Activated naive CD8-positive, alpha-beta T cell treated with anti-CD3 and anti-CD28 coated beads for 36 hours (primary cell): ENCODE data around the gene MACROD2. TPM values are rescaled to one million over a fixed set of nuclear protein-coding genes. Genes with fewer than 3 reads are reported as not detected.
"Not testable (repeated sequence)": the region's sequence is repeated elsewhere in the genome, so short reads cannot be mapped to it uniquely, and the experiment has no call there.

Source experiments
- DNase-seq: peaks from one replicate; pipeline ENCODE4 v3.0.0; 2021
- H3K27ac Mint-ChIP-seq: one replicate; pipeline ENCODE4 v1.8.0; 2022; ENCODE audit warnings: mild to moderate bottlenecking, moderate library complexity, mixed read lengths
- H3K27me3 Mint-ChIP-seq: one replicate; pipeline ENCODE4 v1.8.0; 2022; ENCODE audit warnings: mild to moderate bottlenecking, mixed read lengths
- H3K36me3 Mint-ChIP-seq: one replicate; pipeline ENCODE4 v1.8.0; 2021; ENCODE audit warnings: mild to moderate bottlenecking, mixed read lengths
- H3K4me1 Mint-ChIP-seq: one replicate; pipeline ENCODE4 v1.8.0; 2021; ENCODE audit warnings: mixed read lengths
- H3K4me3 Mint-ChIP-seq: one replicate; pipeline ENCODE4 v1.8.0; 2022; ENCODE audit warnings: mild to moderate bottlenecking, moderate library complexity, mixed read lengths
- H3K9me3 Mint-ChIP-seq: one replicate; pipeline ENCODE4 v1.8.0; 2022; ENCODE audit warnings: mixed read lengths
- total RNA-seq, 2 experiments: library from RNA; stranded (reverse); gene quantifications; one replicate each; pipeline ENCODE4 v1.2.3, GENCODE V29; 2021

MACROD2 gene
- total RNA-seq, 2 experiments from 2014 or later, result 0.12 to 0.14 TPM

- Mint-ChIP-seq H3K4me3 (no peak overlapping the region), H3K4me1 (no peaks in the 10 kb centered on the region), H3K9me3 (peaks cover 2% of the 10 kb centered on the region), H3K27ac (no peak overlapping the region), H3K27me3 (no peaks in the 10 kb centered on the region), H3K36me3 (no peaks in the 10 kb centered on the region)
- no peak for DNase-seq
These were observed 1367.5 kb downstream of the MACROD2 start for GRCh38 chr20:15362849-15363248.

DNA sequence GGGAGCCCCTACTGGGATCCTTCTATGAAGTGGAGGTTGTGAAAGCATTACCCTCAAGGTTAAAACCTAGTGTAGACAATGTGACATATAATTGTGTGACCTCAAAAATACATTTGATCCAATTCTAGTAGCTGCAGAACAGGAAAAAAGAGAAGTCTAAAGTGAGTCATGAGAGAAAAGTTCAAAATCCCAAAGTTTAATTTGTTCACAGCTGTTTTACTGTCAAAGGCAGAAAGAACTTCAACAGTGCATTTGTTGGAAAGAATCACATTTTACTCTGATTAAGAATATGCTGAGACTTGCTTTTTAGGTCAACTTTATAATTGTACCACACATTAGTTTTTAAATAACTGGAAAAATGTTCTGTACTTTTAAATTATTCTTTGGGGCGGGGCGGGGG is 1369.5 kb downstream of the MACROD2 start:
- Mint-ChIP-seq H3K4me3 (no peak overlapping the region), H3K27ac (no peak overlapping the region), H3K27me3 (no peaks in the 10 kb centered on the region), H3K36me3 (no peaks in the 10 kb centered on the region), H3K9me3 (peaks cover 3% of the 10 kb centered on the region), H3K4me1 (no peaks in the 10 kb centered on the region)
- DNase-seq, result no peak

DNA sequence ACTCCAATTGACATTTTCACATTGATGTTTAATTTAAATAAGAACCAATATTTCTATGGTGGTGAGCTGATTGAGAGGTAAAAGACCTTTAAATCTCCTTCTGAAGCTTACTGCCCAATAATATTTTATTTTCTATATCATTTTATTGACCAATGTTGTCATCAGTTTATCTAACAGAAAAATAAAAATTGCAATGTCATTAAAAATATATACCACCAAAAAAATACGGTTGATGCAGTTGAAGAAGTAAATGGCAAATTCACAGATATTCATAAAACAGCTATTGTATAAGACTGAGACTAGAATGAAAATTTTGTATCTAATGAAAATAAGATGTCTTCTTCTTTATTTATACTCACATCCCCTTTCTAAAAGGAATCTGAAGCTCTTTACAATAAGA is 1375.1 kb downstream of the MACROD2 start:
- H3K27me3 Mint-ChIP-seq, result no peaks in the 10 kb centered on the region
- peaks cover 5% of the 10 kb centered on the region for H3K9me3 Mint-ChIP-seq
- H3K36me3 Mint-ChIP-seq, result no peaks in the 10 kb centered on the region
- no peak for DNase-seq
- no peaks in the 10 kb centered on the region for H3K4me1 Mint-ChIP-seq
- no peak overlapping the region for H3K4me3 Mint-ChIP-seq
- H3K27ac Mint-ChIP-seq, result no peak overlapping the region

DNA sequence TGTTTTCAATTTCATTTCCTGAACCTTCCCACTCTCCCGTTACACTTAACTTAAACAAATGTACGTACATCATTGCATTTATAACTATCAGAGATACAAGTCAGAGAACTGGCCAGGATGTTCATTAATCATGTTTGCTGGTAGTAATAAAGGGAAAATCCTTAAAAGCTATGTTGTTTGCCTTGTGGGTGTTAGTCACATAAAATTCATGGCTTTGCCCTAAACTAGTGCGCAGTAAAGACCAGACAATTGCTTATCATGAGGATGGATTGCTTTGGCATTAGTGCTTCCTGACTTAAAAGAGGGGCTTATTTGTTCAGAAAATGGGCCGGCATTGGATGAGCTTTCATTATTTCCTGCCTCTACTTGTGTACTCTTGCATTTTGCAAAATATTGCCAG is 1379.4 kb downstream of the MACROD2 start:
- peaks cover 2% of the 10 kb centered on the region for H3K9me3 Mint-ChIP-seq
- no peaks in the 10 kb centered on the region for H3K4me1 Mint-ChIP-seq
- DNase-seq, result no peak
- no peaks in the 10 kb centered on the region for H3K27me3 Mint-ChIP-seq
- no peak overlapping the region for H3K4me3 Mint-ChIP-seq
- no peak overlapping the region for H3K27ac Mint-ChIP-seq
- no peaks in the 10 kb centered on the region for H3K36me3 Mint-ChIP-seq

DNA sequence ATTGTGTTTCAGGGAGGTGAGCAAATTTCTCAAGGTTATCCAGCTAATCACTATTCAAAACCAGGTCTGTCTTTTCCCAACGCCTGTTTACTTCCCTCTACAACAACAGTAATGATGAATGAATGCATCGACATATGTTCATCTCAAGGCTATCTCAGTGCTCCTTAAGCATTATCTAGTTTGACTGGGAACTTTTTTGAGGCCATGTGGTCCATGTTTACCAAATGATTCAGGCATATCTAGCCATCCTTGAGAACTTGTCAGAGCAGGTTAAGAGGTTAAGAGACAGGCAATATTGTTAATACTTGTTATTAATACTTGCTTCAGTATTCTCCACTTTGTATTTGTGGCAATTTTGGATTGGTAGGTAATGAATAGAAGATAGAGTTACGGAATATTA is 1380.5 kb downstream of the MACROD2 start:
- no peak overlapping the region for H3K4me3 Mint-ChIP-seq
- H3K36me3 Mint-ChIP-seq, result no peaks in the 10 kb centered on the region
- DNase-seq, result no peak
- H3K9me3 Mint-ChIP-seq, result peaks cover 2% of the 10 kb centered on the region
- no peak overlapping the region for H3K27ac Mint-ChIP-seq
- no peaks in the 10 kb centered on the region for H3K27me3 Mint-ChIP-seq
- H3K4me1 Mint-ChIP-seq, result no peaks in the 10 kb centered on the region

DNA sequence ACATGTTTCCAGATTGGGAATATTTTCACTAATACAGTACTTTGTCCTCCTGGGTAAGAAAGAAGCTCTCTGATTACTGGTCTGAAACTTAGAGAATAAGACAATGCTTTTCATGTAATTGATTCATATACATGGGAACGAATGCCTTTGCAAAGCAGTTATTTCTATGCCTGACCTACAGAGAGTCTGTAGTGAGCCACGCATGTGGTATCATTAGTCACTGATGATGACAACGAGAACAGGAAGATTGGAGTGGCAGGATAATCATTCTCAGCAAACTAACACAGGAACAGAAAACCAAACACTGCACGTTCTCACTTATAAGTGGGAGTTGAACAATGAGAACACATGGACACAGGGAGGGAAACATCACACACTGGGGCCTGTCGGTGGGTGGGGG is 1382.3 kb downstream of the MACROD2 start:
- H3K4me1 Mint-ChIP-seq, H3K4me3 Mint-ChIP-seq, H3K27ac Mint-ChIP-seq, H3K36me3 Mint-ChIP-seq, H3K9me3 Mint-ChIP-seq, DNase-seq, H3K27me3 Mint-ChIP-seq: not testable (repeated sequence)

- no peaks in the 10 kb centered on the region for H3K27me3 Mint-ChIP-seq
- DNase-seq, result no peak
- peaks cover 2% of the 10 kb centered on the region for H3K9me3 Mint-ChIP-seq
- H3K4me3 Mint-ChIP-seq, result no peak overlapping the region
- H3K27ac Mint-ChIP-seq, result no peak overlapping the region
- H3K4me1 Mint-ChIP-seq, result no peaks in the 10 kb centered on the region
- H3K36me3 Mint-ChIP-seq, result no peaks in the 10 kb centered on the region
These were observed 1382.8 kb downstream of the MACROD2 start for GRCh38 chr20:15378151-15378550.

- Mint-ChIP-seq H3K27me3 (no peaks in the 10 kb centered on the region), H3K9me3 (no peaks in the 10 kb centered on the region), H3K4me3 (no peak overlapping the region), H3K36me3 (no peaks in the 10 kb centered on the region), H3K4me1 (no peaks in the 10 kb centered on the region), H3K27ac (no peak overlapping the region)
- DNase-seq, result no peak
These were observed 1384.5 kb downstream of the MACROD2 start for GRCh38 chr20:15379681-15380296.

GRCh38 chr20:15380770-15381169 is 1385.5 kb downstream of the MACROD2 start:
- Mint-ChIP-seq H3K4me3 (no peak overlapping the region), H3K27me3 (no peaks in the 10 kb centered on the region), H3K9me3 (peaks cover under 1% of the 10 kb centered on the region), H3K36me3 (no peaks in the 10 kb centered on the region), H3K27ac (no peak overlapping the region), H3K4me1 (no peaks in the 10 kb centered on the region)
- DNase-seq, result no peak

- H3K4me1 Mint-ChIP-seq, result no peaks in the 10 kb centered on the region
- no peaks in the 10 kb centered on the region for H3K27me3 Mint-ChIP-seq
- no peak for DNase-seq
- H3K27ac Mint-ChIP-seq, result no peak overlapping the region
- no peaks in the 10 kb centered on the region for H3K36me3 Mint-ChIP-seq
- peaks cover 3% of the 10 kb centered on the region for H3K9me3 Mint-ChIP-seq
- no peak overlapping the region for H3K4me3 Mint-ChIP-seq
These were observed 1391.9 kb downstream of the MACROD2 start for GRCh38 chr20:15387228-15387627.

DNA sequence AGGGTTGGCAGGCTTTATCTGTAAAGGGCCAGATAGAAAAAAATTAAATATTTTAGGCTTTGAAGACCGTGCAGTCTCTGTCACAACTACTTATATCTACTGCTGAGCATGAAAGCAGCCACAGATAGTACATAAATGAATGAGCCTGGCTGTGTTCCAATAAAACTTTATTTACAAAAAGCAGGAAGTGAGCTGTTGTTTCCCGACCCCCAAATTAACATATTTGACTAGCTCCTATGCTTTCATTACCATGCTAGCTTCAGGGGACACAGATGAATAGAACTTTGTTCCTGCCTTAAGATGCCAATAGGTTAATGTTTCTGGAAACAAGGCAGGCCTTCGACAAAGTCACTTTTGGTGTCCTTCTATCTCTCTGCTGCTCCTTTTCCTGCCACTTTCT is 1400.1 kb downstream of the MACROD2 start:
- no peaks in the 10 kb centered on the region for H3K36me3 Mint-ChIP-seq
- H3K4me1 Mint-ChIP-seq, result no peaks in the 10 kb centered on the region
- peaks cover 3% of the 10 kb centered on the region for H3K9me3 Mint-ChIP-seq
- no peaks in the 10 kb centered on the region for H3K27me3 Mint-ChIP-seq
- no peak overlapping the region for H3K4me3 Mint-ChIP-seq
- H3K27ac Mint-ChIP-seq, result no peak overlapping the region
- DNase-seq, result no peak

GRCh38 chr20:15396026-15396425 is 1400.7 kb downstream of the MACROD2 start:
- Mint-ChIP-seq H3K4me3 (no peak overlapping the region), H3K36me3 (no peaks in the 10 kb centered on the region), H3K4me1 (no peaks in the 10 kb centered on the region), H3K9me3 (peaks cover 5% of the 10 kb centered on the region), H3K27me3 (no peaks in the 10 kb centered on the region), H3K27ac (no peak overlapping the region)
- no peak for DNase-seq

GRCh38 chr20:15396900-15397299 is 1401.6 kb downstream of the MACROD2 start:
- no peaks in the 10 kb centered on the region for H3K27me3 Mint-ChIP-seq
- H3K27ac Mint-ChIP-seq, result no peak overlapping the region
- H3K4me3 Mint-ChIP-seq, result no peak overlapping the region
- H3K9me3 Mint-ChIP-seq, result peaks cover 5% of the 10 kb centered on the region
- H3K36me3 Mint-ChIP-seq, result no peaks in the 10 kb centered on the region
- DNase-seq, result no peak
- H3K4me1 Mint-ChIP-seq, result no peaks in the 10 kb centered on the region

GRCh38 chr20:15399781-15400180 is 1404.5 kb downstream of the MACROD2 start:
- no peaks in the 10 kb centered on the region for H3K36me3 Mint-ChIP-seq

DNA sequence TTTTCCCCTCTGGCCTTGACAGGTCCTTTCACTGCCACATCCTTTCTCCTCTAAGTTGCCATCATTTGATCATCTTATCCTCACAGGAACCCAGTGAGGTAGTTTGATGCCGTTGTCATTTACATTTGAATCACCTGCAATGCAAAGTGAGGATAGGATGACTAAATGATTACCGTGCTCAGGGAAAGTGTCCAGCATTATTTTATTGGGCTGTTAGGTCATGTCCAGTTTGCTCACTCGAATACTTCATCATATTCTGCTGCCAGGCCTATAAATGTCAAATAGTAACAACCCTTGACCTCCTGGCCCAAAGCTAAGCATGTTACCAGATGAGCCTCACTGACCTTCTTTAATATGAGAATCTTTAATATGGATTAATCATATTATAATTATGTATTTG is 1410.8 kb downstream of the MACROD2 start:
- Mint-ChIP-seq H3K4me3 (no peak overlapping the region), H3K9me3 (no peaks in the 10 kb centered on the region), H3K27ac (no peak overlapping the region)

More at GRCh38 chr20:15399781-15400180, 1404.5 kb downstream of the MACROD2 start:
- H3K27ac Mint-ChIP-seq, result no peak overlapping the region
- no peaks in the 10 kb centered on the region for H3K27me3 Mint-ChIP-seq
- peaks cover 3% of the 10 kb centered on the region for H3K9me3 Mint-ChIP-seq
- no peak overlapping the region for H3K4me3 Mint-ChIP-seq
- DNase-seq, result no peak
- no peaks in the 10 kb centered on the region for H3K4me1 Mint-ChIP-seq

GRCh38 chr20:15411781-15412180 is 1416.5 kb downstream of the MACROD2 start:
- Mint-ChIP-seq H3K4me1 (no peaks in the 10 kb centered on the region), H3K4me3 (no peak overlapping the region), H3K27ac (no peak overlapping the region), H3K27me3 (no peaks in the 10 kb centered on the region), H3K9me3 (no peaks in the 10 kb centered on the region), H3K36me3 (no peaks in the 10 kb centered on the region)
- DNase-seq, result no peak

More for the DNA sequence above, 1410.8 kb downstream of the MACROD2 start:
- no peaks in the 10 kb centered on the region for H3K4me1 Mint-ChIP-seq
- H3K27me3 Mint-ChIP-seq, result no peaks in the 10 kb centered on the region
- no peak for DNase-seq
- no peaks in the 10 kb centered on the region for H3K36me3 Mint-ChIP-seq
